Heart right ventricle (tissue), 16 donors: ENCODE results near the gene ZFY. TPM values are rescaled to one million over a fixed set of nuclear protein-coding genes. Genes with fewer than 3 reads are reported as not detected.

Source experiments
- ATAC-seq, 8 donors: fragments of 200-7000 bp; cut with Tn5 transposase; one replicate each; pipeline ENCODE4 v1.9.1; 2020; ENCODE audit warnings: mild to moderate bottlenecking in 8 of 8, moderate library complexity in 8 of 8, moderate number of reproducible peaks in 1 of 8
- DNase-seq, 2 donors: peaks; one replicate each; pipeline ENCODE4 v3.0.0-alpha.2; 2020
- H3K27ac ChIP-seq, 10 donors: fragments of 200-600 bp; sonication (generic) in 2 of 10; one replicate each; pipeline versions ENCODE4 v1.5.0 to v1.8.0; 2020 to 2022; ENCODE audit warnings: mild to moderate bottlenecking in 3 of 10
- H3K27me3 ChIP-seq, 7 donors: fragments of 200-600 bp; one replicate each; pipeline ENCODE4 v1.8.0; 2021 to 2022; ENCODE audit warnings: mild to moderate bottlenecking in 2 of 7
- H3K36me3 ChIP-seq, 9 donors: fragments of 200-600 bp; sonication (generic) in 1 of 9; one replicate each; pipeline versions ENCODE4 v1.5.0 to v1.8.0; 2020 to 2022; ENCODE audit warnings: mild to moderate bottlenecking in 2 of 9
- H3K4me1 ChIP-seq, 9 donors: fragments of 200-600 bp; sonication (generic) in 1 of 9; one replicate each; pipeline versions ENCODE4 v1.5.0 to v1.8.0; 2020 to 2022; ENCODE audit warnings: mild to moderate bottlenecking in 4 of 9
- H3K4me3 ChIP-seq, 10 donors: fragments of 200-600 bp; sonication (generic) in 2 of 10; one replicate each; pipeline versions ENCODE4 v1.5.0 to v1.8.0; 2020 to 2022; ENCODE audit warnings: mild to moderate bottlenecking in 7 of 10, moderate library complexity in 2 of 10
- H3K9me3 ChIP-seq, 11 donors: fragments of 200-600 bp in 10 of 11; sonication (generic) in 2 of 11; one replicate each; pipeline versions ENCODE4 v1.5.0 to v1.8.0; 2013 to 2022; ENCODE audit warnings: mild to moderate bottlenecking in 2 of 11, control low read depth in 1 of 11, moderate library complexity in 1 of 11
- CTCF ChIP-seq, 9 donors: fragments of 200-600 bp; sonication (generic) in 2 of 9; IDR thresholded peaks; one replicate each; pipeline versions ENCODE4 v1.5.0 to v1.8.0; 2021 to 2022; ENCODE audit warnings: antibody characterized with exemption in 9 of 9, mild to moderate bottlenecking in 5 of 9, moderate library complexity in 1 of 9
- WGBS, 2 donors: extraction: QIAGEN DNeasy Blood & Tissue Kit; methylation state at CpG; one replicate each; pipeline ENCODE4 v1.1.7; 2013; ENCODE audit warnings: inconsistent platforms in 1 of 2; 5-methylcytosine and 5-hydroxymethylcytosine counted together
- intact Hi-C, 10 donors: fragments of 100-400 bp; cut with DNase I; formaldehyde crosslinking; loops; one replicate each; pipeline versions ENCODE4 v1.11.1 to v1.14.2; 2022
- polyA plus RNA-seq, 2 donors: library from polyadenylated mRNA; stranded (reverse); fragments of 200-250 nt; gene quantifications; one replicate each; pipeline ENCODE4 v1.2.3, GENCODE V29; 2013
- total RNA-seq, 10 donors: library from RNA; stranded (reverse); fragmentation: NEBNext Ultra II Directional in 3 of 10; extraction: Animal tissue kit (Norgen Biotek cat#: 25700) in 3 of 10; gene quantifications; one replicate each; pipeline versions ENCODE4 v1.2.1 to v1.2.4, GENCODE V29; 2021 to 2023
- donor health status: Arrhythmogenic right ventricular cardiomyopathy.
- donor health status: ischemic (EF 13 %, LVEDD 7.1; RV severe dilation, severe dysfunction).
- donor health status: healthy with polysubstance abuse.
- donor health status: DM: no; HTN: yes; CAD: no.
- donor health status: DM: no; HTN: no; CAD: no.
- donor health status: ischemic (EF 25% LVEDD 6.9; RV normal size, moderate dysfunction).
- donor health status: ischemic (EF 25% LVEDD 5.7; RV mildly dilated, moderate dysfunction).
- donor health status: healthy.
- donor health status: DM: yes; HTN: yes; CAD: no.
- donor health status: Ischemic cardiomyopathy.
- donor health status: ischemic (EF 35%, LVEDD 5.7; RV mildly dilated, moderate dysfunction).
- donor health status: nonischemic (EF 11% LVEDD 7.7; RV severe dilation, severe dysfunction).
- donor health status: DM: yes; HTN: yes; CAD: no.
- donor health status: PGD.
- donor health status: ischemic (EF 29% LVEDD 5.4; RV normal size, mild dysfunction).
- donor health status: nonischemic (EF 23%, LVEDD 6.1; RV moderate dilation, normal function).

The ZFY gene
- total and polyA plus RNA-seq, 12 donors, result 2.4 to 17.1 (median 12.2) TPM; not detected in 3

GRCh38 chrY:3025357-3025756 is 90.2 kb downstream of the ZFY start:
- H3K4me3 ChIP-seq, result no peak overlapping the region
- no peak for TF ChIP-seq CTCF (IDR thresholded peaks at IDR 0.05)
- intact Hi-C loops, result no loop called here
- no peak overlapping the region for H3K27ac ChIP-seq
- no peaks in the 10 kb centered on the region for H3K4me1 ChIP-seq
- H3K9me3 ChIP-seq, result no peaks in the 10 kb centered on the region
- no peaks in the 10 kb centered on the region for H3K27me3 ChIP-seq
- ATAC-seq, result no peak
- 94 to 100% methylated on average over 1 of the region's 1 CpG for WGBS, 2 donors
- H3K36me3 ChIP-seq, result no peaks in the 10 kb centered on the region
- DNase-seq, result no peak

Other genes with a start within 250 kb of the ZFY start
- not detected for gene SRY, start 147.7 kb upstream of the ZFY start, total RNA-seq
- not detected for gene SRY, start 147.7 kb upstream of the ZFY start, polyA plus RNA-seq
- 100 to 1,000 TPM in 7 of 10 donors, not detected in 3; 148 to 211 (median 171) TPM for gene RPS4Y1, start 93.8 kb upstream of the ZFY start, total RNA-seq
- gene RPS4Y1, start 93.8 kb upstream of the ZFY start, polyA plus RNA-seq, result 100 to 1,000 TPM; 213 to 421 TPM